ENCODE results near the gene SDE2. TPM values are rescaled to one million over a fixed set of nuclear protein-coding genes. Genes with fewer than 3 reads are reported as not detected.

Gene SDE2
- total and polyA plus RNA-seq, 10 of the 15 experiments (the other 5 are each of a cell fraction or from before 2014, with no cell fraction given): 2.7 to 19.4 (median 12.6) TPM

GRCh38 chr1:225998560-225999226 lies 450 bp downstream of the SDE2 start:
- Histone ChIP-seq H2AFZ (ENCODE audit: control insufficient read depth, low read depth, low read length) (peak overlapping the region; percentile 22), H3K4me1 (ENCODE audit: control insufficient read depth, insufficient read depth, low read length) (peaks cover 32% of the 10 kb centered on the region), H3K9me3 (replicated peaks; ENCODE audit: control insufficient read depth, insufficient read depth, low read length) (peaks cover under 1% of the 10 kb centered on the region; the same call in 2 of the 3 replicates), H3K79me2 (ENCODE audit: control insufficient read depth, insufficient read depth, low read length) (peaks cover 55% of the 10 kb centered on the region), H3K27ac (ENCODE audit: control insufficient read depth, insufficient read depth) (peak overlapping the region; percentile 81), H3K27me3 (replicated peaks in 1 of 2; ENCODE audit: control insufficient read depth in 2 of 2, insufficient read depth in 2 of 2, low read length in 1 of 2) (no peaks in the 10 kb centered on the region), H4K20me1 (ENCODE audit: control insufficient read depth, insufficient read depth) (no peaks in the 10 kb centered on the region; the same call in 1 of the 2 replicates), H3K4me2 (ENCODE audit: control insufficient read depth, insufficient read depth) (peak overlapping the region; percentile 72), H3K9ac (ENCODE audit: control insufficient read depth, insufficient read depth, low read length) (peak overlapping the region; percentile 77), H3K4me3 (peak overlapping the region; percentile 96), H3K36me3 (ENCODE audit: control insufficient read depth in 2 of 2, insufficient read depth in 2 of 2, low read length in 1 of 2) (peaks cover 0 to 7% of the 10 kb centered on the region in 2 experiments; a peak in 1 of 4 replicates)
- ATAC-seq (peak; percentile 5), FAIRE-seq (no peak), DNase-seq (ENCODE audit: low read depth, low spot score) (no peak)
- RAD21 ChIA-PET (ENCODE audit: unreplicated experiment): interaction anchor here (0.8 to 3.0 kb wide), 9 partner anchors 8 to 112 kb away, joined by 3 to 22 read pairs (median 8); partner anchors contain the start of gene H3-3A
- POLR2A ChIA-PET: interaction anchor here (0.9 to 6.2 kb wide), 18 partner anchors 8 to 575 kb away, joined by 3 to 74 read pairs (median 4); partner anchors contain the start of genes H3-3A, LBR and LIN9
- TSS peak; percentile 73 for BruUV-seq (replicated peaks)
- intact Hi-C loops (cut with micrococcal nuclease; ENCODE audit: unreplicated experiment) (loop anchor here (1.0 to 10.0 kb wide), 3 partner anchors 64 to 1264 kb away; partner anchors contain the start of gene H3-3A), in situ Hi-C loops (cut with MboI) (no loop called here)
- SMC1A ChIA-PET (ENCODE audit: uncharacterized antibody, unreplicated experiment): interaction anchor here (0.5 to 5.9 kb wide), 17 partner anchors 9 to 127 kb away, joined by 3 to 35 read pairs (median 5); partner anchors contain the start of gene H3-3A
- CTCF ChIA-PET: interaction anchor here (0.8 to 8.6 kb wide), 12 partner anchors 8 to 221 kb away, joined by 3 to 86 read pairs (median 6); partner anchors contain the start of genes H3-3A and SRP9
- WGBS (ENCODE audit: insufficient coverage, insufficient replicate concordance, low lambda C conversion rate, missing lambda C conversion rate): 1% methylated on average over 19 of the region's 19 CpGs
- TF ChIP-seq CBFB (IDR thresholded peaks at IDR 0.05; ENCODE audit: low read depth) (no peak), LARP7 (IDR thresholded peaks at IDR 0.05) (peak; percentile 27; the same call in 1 of the 2 replicates), EZH2 (IDR thresholded peaks at IDR 0.05; ENCODE audit: borderline replicate concordance, control insufficient read depth, low read depth, low read length) (no peak), ZNF217 (IDR thresholded peaks at IDR 0.05) (no peak), NFXL1 (IDR thresholded peaks at IDR 0.05; ENCODE audit: borderline replicate concordance) (no peak), POLR2AphosphoS5 (IDR thresholded peaks at IDR 0.05; ENCODE audit: low read length) (no peak), NKRF (conservative IDR thresholded peaks at IDR 0.05) (peak; percentile 78)
